Measurements from ENCODE around the gene SLC22A13. TPM values are rescaled to one million over a fixed set of nuclear protein-coding genes. Genes with fewer than 3 reads are reported as not detected.

SLC22A13 gene
- total RNA-seq, 1 donor from 2014 or later, result not detected

- peak; percentile 41 for TF ChIP-seq CTCF (conservative IDR thresholded peaks at IDR 0.05; ENCODE audit: low read depth, low read length)
- peak; percentile 79 for DNase-seq (ENCODE audit: low read depth)
- no peak overlapping the region for H3K4me3 ChIP-seq (ENCODE audit: low read depth, low read length)
These were observed 18.1 kb upstream of the SLC22A13 start for GRCh38 chr3:38247366-38248035.

- DNase-seq (ENCODE audit: low read depth), result no peak
- no peak overlapping the region for H3K4me3 ChIP-seq (ENCODE audit: low read depth, low read length)
- no peak for TF ChIP-seq CTCF (conservative IDR thresholded peaks at IDR 0.05; ENCODE audit: low read depth, low read length)
These were observed 15.4 kb upstream of the SLC22A13 start for GRCh38 chr3:38250198-38250597.

- DNase-seq (ENCODE audit: low read depth), result no peak
- H3K4me3 ChIP-seq (ENCODE audit: low read depth, low read length), result no peak overlapping the region
- no peak for TF ChIP-seq CTCF (conservative IDR thresholded peaks at IDR 0.05; ENCODE audit: low read depth, low read length)
These were observed 14.4 kb upstream of the SLC22A13 start for GRCh38 chr3:38251197-38251596.

GRCh38 chr3:38253704-38254103 lies 11.9 kb upstream of the SLC22A13 start:
- no peak overlapping the region for H3K4me3 ChIP-seq (ENCODE audit: low read depth, low read length)
- no peak for TF ChIP-seq CTCF (conservative IDR thresholded peaks at IDR 0.05; ENCODE audit: low read depth, low read length)

GRCh38 chr3:38254872-38255271 lies 10.7 kb upstream of the SLC22A13 start:
- H3K4me3 ChIP-seq (ENCODE audit: low read depth, low read length), result no peak overlapping the region
- TF ChIP-seq CTCF (conservative IDR thresholded peaks at IDR 0.05; ENCODE audit: low read depth, low read length), result no peak

More at GRCh38 chr3:38253704-38254103, 11.9 kb upstream of the SLC22A13 start:
- DNase-seq (ENCODE audit: low read depth), result no peak

GRCh38 chr3:38255627-38256026 lies 10.0 kb upstream of the SLC22A13 start:
- no peak overlapping the region for H3K4me3 ChIP-seq (ENCODE audit: low read depth, low read length)
- DNase-seq (ENCODE audit: low read depth), result no peak
- no peak for TF ChIP-seq CTCF (conservative IDR thresholded peaks at IDR 0.05; ENCODE audit: low read depth, low read length)

More at GRCh38 chr3:38254872-38255271, 10.7 kb upstream of the SLC22A13 start:
- no peak for DNase-seq (ENCODE audit: low read depth)

GRCh38 chr3:38257583-38257982 lies 8.0 kb upstream of the SLC22A13 start:
- no peak for DNase-seq (ENCODE audit: low read depth)
- no peak overlapping the region for H3K4me3 ChIP-seq (ENCODE audit: low read depth, low read length)
- TF ChIP-seq CTCF (conservative IDR thresholded peaks at IDR 0.05; ENCODE audit: low read depth, low read length), result no peak
